GM18868 (cell line): ENCODE results near the gene HBP1.
"Not testable (repeated sequence)": the region's sequence is repeated elsewhere in the genome, so short reads cannot be mapped to it uniquely, and the experiment has no call there.

ENCODE experiments used
- ATAC-seq: cut with Tn5 transposase; IDR thresholded peaks from one replicate; pipeline ENCODE4 v1.9.1; 2021; ENCODE audit warnings: mild to moderate bottlenecking, moderate library complexity; ENCODE audit not compliant: unreplicated experiment

The HBP1 gene

GRCh38 chr7:107219563-107220244 lies 50.9 kb downstream of the HBP1 start:
- ATAC-seq = no peak

GRCh38 chr7:107220356-107220755 lies 51.6 kb downstream of the HBP1 start:
- no peak for ATAC-seq

GRCh38 chr7:107220806-107221205 lies 52.0 kb downstream of the HBP1 start:
- not testable (repeated sequence) for ATAC-seq

- no peak for ATAC-seq
These were observed 55.8 kb downstream of the HBP1 start for GRCh38 chr7:107224374-107225223.

GRCh38 chr7:107228291-107228690 lies 59.5 kb downstream of the HBP1 start:
- ATAC-seq = no peak

GRCh38 chr7:107230334-107230733 lies 61.5 kb downstream of the HBP1 start:
- ATAC-seq = no peak

GRCh38 chr7:107232568-107233090 lies 63.8 kb downstream of the HBP1 start:
- no peak for ATAC-seq

- ATAC-seq = peak; percentile 41
These were observed 64.4 kb downstream of the HBP1 start for GRCh38 chr7:107233174-107233573.

- ATAC-seq = no peak
These were observed 65.2 kb downstream of the HBP1 start for GRCh38 chr7:107233981-107234380.

GRCh38 chr7:107234436-107234835 lies 65.6 kb downstream of the HBP1 start:
- ATAC-seq = no peak

GRCh38 chr7:107236862-107237261 lies 68.1 kb downstream of the HBP1 start:
- ATAC-seq = no peak

- no peak for ATAC-seq
These were observed 68.6 kb downstream of the HBP1 start for GRCh38 chr7:107237451-107237850.

- no peak for ATAC-seq
These were observed 73.5 kb downstream of the HBP1 start for GRCh38 chr7:107242267-107242666.

- no peak for ATAC-seq
These were observed 75.8 kb downstream of the HBP1 start for GRCh38 chr7:107244613-107245012.

GRCh38 chr7:107246836-107247235 lies 78.0 kb downstream of the HBP1 start:
- not testable (repeated sequence) for ATAC-seq

- no peak for ATAC-seq
These were observed 79.9 kb downstream of the HBP1 start for GRCh38 chr7:107248551-107249316.

GRCh38 chr7:107251963-107252362 lies 83.2 kb downstream of the HBP1 start:
- no peak for ATAC-seq
